Measurements from ENCODE around the gene UBE2E2.

The UBE2E2 gene

GRCh38 chr3:23480329-23480714 lies 277.2 kb downstream of the UBE2E2 start:
- DNase-seq (ENCODE audit: low read depth in 2 of 2): no peak

GRCh38 chr3:23481011-23481615 lies 278.0 kb downstream of the UBE2E2 start:
- no peak for DNase-seq (ENCODE audit: low read depth in 2 of 2)

GRCh38 chr3:23481616-23482278 lies 278.6 kb downstream of the UBE2E2 start:
- DNase-seq (ENCODE audit: low read depth in 2 of 2): no peak

- DNase-seq (ENCODE audit: low read depth in 2 of 2): no peak
Observed at GRCh38 chr3:23484386-23484785, 281.3 kb downstream of the UBE2E2 start.

- DNase-seq (ENCODE audit: low read depth in 2 of 2): no peak
Observed at GRCh38 chr3:23485922-23486321, 282.8 kb downstream of the UBE2E2 start.

- DNase-seq (ENCODE audit: low read depth in 2 of 2): no peak
Observed at GRCh38 chr3:23487015-23487414, 283.9 kb downstream of the UBE2E2 start.

GRCh38 chr3:23488618-23489017 lies 285.5 kb downstream of the UBE2E2 start:
- no peak for DNase-seq (ENCODE audit: low read depth in 2 of 2)

- DNase-seq (ENCODE audit: low read depth in 2 of 2): no peak
Observed at GRCh38 chr3:23489300-23490158, 286.4 kb downstream of the UBE2E2 start.

GRCh38 chr3:23490459-23490858 lies 287.3 kb downstream of the UBE2E2 start:
- DNase-seq (ENCODE audit: low read depth in 2 of 2): no peak

GRCh38 chr3:23492057-23492456 lies 288.9 kb downstream of the UBE2E2 start:
- no peak for DNase-seq (ENCODE audit: low read depth in 2 of 2)

GRCh38 chr3:23493889-23494288 lies 290.8 kb downstream of the UBE2E2 start:
- no peak for DNase-seq (ENCODE audit: low read depth in 2 of 2)

- DNase-seq (ENCODE audit: low read depth in 2 of 2): no peak
Observed at GRCh38 chr3:23494967-23495366, 291.8 kb downstream of the UBE2E2 start.

- no peak for DNase-seq (ENCODE audit: low read depth in 2 of 2)
Observed at GRCh38 chr3:23495507-23495906, 292.4 kb downstream of the UBE2E2 start.

GRCh38 chr3:23496165-23496564 lies 293.0 kb downstream of the UBE2E2 start:
- no peak for DNase-seq (ENCODE audit: low read depth in 2 of 2)

- no peak for DNase-seq (ENCODE audit: low read depth in 2 of 2)
Observed at GRCh38 chr3:23497156-23497555, 294.0 kb downstream of the UBE2E2 start.

GRCh38 chr3:23501201-23501802 lies 298.2 kb downstream of the UBE2E2 start:
- DNase-seq (ENCODE audit: low read depth in 2 of 2): no peak

- no peak for DNase-seq (ENCODE audit: low read depth in 2 of 2)
Observed at GRCh38 chr3:23508464-23508863, 305.3 kb downstream of the UBE2E2 start.

- DNase-seq (ENCODE audit: low read depth in 2 of 2): no peak
Observed at GRCh38 chr3:23518441-23518840, 315.3 kb downstream of the UBE2E2 start.

GRCh38 chr3:23519314-23520208 lies 316.4 kb downstream of the UBE2E2 start:
- DNase-seq (ENCODE audit: low read depth in 2 of 2): no peak

- no peak for DNase-seq (ENCODE audit: low read depth in 2 of 2)
Observed at GRCh38 chr3:23527326-23527725, 324.2 kb downstream of the UBE2E2 start.

GRCh38 chr3:23533596-23533995 lies 330.5 kb downstream of the UBE2E2 start:
- no peak for DNase-seq (ENCODE audit: low read depth in 2 of 2)

All from stimulated activated CD4-positive, alpha-beta T cell treated with anti-CD3 and anti-CD28 coated beads, Interleukin-15, amount 100 ng/mL, for 48 hours (primary cell).